Left lobe of liver (tissue), 2 donors: ENCODE data around the gene SGCA. TPM values are rescaled to one million over a fixed set of nuclear protein-coding genes. Genes with fewer than 3 reads are reported as not detected.
A peak's percentile ranks its signal among the peaks of the same experiment; 100 is the strongest.

ENCODE experiments used
- ATAC-seq: fragments of 200-7000 bp; cut with Tn5 transposase; one replicate; pipeline ENCODE4 v1.9.1; 2020; ENCODE audit warnings: mild to moderate bottlenecking, moderate library complexity
- DNase-seq: peaks from one replicate; pipeline ENCODE4 v3.0.0-alpha.2; 2020; ENCODE audit warnings: low spot score
- total RNA-seq: library from RNA; stranded (reverse); gene quantifications from one replicate; pipeline ENCODE4 v1.2.1, GENCODE V29; 2021
- donor health status: DM: no; HTN: no; CAD: no; lungs with moderate emphysema.
- donor health status: DM: no; HTN: yes; CAD: no.

SGCA gene
- total RNA-seq, 1 donor from 2014 or later = 1.0 TPM

DNA sequence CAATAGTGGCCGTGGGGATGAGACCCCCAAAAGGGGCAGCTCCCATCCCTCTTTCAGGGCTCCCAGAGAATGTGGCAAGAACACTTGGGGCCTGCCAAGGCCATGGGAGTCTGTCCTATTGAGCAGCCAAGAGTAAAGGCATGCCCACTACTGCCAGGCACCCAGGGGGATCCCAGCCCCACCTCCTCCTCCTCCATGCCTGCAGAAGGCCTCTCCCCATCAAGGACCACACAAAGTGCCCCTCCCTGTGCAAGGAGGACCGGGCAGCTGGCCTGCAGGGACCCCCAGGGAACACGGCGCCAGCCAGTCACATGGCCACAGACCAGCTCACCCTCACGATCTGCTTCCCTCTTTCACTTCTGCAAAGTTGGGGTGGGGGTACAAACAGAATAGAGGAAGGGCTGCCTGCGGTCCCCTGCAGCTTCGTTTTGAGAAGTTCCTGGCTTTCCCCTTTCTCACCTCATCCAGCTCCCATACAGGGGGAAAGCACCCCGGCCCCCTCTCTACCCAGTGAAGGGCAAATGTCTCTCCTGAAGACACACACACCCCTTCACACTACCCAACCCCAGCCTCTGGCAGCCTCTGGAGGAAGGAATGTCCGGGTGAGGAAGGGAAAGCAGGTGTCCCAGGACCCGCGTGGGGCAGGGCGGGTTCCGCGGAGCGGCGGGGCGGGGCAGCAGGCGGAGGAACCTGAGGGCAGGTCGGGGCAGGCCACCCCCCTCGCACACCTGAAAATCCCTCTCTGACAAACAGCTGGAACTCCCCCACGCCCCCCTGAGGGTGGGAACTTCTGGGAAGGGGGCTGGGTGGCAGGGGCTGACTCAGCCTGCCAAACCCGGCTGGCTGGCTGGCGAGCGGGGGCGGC, 17.3 kb upstream of the SGCA start:
- DNase-seq (peak; percentile 79), ATAC-seq (peak; percentile 13)

DNA sequence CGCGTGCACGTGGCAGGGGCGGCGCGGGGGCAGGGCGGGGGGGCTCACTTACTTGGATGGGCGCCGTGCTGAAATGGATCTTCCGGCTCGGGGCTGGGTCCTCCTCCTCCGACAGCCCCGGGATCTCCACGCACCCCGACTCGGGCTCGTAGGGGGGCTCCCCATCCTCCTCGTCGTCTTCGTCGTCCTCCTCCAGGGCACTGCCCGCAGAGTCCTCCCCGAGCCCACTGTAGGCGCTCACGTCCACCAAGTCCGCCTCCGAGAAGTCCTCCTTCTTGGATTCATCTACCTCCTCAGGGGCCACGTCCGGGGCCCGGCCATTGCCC, 16.8 kb upstream of the SGCA start:
- ATAC-seq = no peak
- DNase-seq = no peak

DNA sequence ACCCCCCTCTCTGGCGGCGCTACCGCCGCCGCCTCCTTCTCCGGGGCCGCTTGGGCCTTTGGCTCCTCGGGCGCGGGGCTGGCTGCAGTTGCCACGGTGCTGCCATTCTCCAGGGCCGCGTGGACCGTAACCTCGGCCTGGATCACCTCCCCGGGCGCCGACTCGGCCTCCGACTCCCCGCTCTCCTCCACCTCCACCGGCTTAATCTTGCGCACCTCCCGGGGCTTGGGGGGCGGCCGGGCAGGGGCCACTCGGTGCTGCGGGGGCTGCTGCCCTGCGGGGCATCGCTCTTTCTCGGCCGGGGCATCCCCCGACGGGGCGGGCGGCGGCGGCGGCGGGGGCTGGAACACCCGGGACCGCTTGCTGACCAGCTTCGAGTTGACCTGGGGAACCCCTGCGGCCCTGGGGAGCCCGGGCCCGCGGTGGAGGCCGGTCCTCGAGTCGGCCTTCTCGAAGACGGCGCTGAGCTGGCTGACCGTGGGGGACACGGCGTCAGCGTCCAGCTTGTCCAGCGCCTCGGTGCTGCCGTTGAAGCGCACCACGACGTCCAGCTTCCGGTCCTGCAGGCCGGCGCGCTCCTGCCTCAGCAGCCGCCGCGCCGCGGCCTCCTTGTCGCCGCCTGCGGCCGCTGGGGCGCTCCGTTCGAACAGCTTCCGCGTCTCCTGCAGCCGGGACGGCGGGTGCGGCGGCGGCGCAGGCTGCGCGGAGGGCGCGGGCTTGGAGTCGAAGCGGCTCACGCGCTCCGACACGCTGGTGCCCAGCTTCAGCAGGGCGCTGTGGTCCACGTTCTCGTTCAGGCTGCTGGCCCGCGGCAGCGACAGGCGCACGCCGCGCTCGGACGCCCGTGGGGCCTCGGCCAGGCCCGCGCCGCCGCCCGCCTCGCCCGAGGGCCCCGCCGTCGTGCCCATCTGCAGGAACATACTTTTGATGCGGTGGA, 16.1 kb upstream of the SGCA start:
- DNase-seq (peak; percentile 73), ATAC-seq (peak; percentile 15)

DNA sequence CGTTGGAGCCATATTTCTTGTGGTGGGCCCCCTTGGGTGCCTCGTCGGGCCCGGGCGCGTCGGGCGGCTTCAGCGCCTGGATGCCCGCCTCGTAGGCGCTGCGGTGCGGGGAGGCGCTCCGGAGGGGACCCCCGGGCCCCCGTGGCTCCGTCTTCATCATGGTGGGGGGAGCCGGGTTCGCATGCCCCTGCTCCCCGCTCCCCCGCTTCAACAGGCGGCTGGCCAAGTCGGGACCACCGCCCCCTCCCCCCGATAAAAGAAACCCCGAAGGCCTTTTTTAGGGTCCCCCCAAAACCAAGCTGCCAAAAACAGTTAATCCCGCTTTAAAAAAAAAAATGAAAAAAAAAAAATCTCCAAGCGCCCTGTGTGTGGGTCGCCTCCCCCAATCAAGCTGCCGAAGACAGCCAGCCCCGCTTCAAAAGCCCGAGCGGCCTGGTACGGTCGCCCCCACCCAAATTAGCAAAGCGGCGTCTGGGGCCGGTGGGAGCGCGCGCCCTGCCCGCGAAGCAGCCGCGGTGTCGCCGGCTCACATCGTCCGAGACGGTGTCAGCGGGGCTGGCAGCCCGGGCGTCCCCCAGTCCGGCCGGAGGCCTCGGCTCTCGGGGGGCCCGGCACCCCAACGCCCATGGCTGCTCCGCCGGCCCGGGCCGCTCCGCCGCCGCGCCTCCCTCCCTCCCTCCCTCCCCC, 15.3 kb upstream of the SGCA start, which contains the start of gene PPP1R9B:
TSS of gene PPP1R9B (minus strand) at position 324 of the 687 bp plus-strand sequence. CDS start at position 160, 164 bp downstream.
- DNase-seq = no peak
- ATAC-seq = no peak

DNA sequence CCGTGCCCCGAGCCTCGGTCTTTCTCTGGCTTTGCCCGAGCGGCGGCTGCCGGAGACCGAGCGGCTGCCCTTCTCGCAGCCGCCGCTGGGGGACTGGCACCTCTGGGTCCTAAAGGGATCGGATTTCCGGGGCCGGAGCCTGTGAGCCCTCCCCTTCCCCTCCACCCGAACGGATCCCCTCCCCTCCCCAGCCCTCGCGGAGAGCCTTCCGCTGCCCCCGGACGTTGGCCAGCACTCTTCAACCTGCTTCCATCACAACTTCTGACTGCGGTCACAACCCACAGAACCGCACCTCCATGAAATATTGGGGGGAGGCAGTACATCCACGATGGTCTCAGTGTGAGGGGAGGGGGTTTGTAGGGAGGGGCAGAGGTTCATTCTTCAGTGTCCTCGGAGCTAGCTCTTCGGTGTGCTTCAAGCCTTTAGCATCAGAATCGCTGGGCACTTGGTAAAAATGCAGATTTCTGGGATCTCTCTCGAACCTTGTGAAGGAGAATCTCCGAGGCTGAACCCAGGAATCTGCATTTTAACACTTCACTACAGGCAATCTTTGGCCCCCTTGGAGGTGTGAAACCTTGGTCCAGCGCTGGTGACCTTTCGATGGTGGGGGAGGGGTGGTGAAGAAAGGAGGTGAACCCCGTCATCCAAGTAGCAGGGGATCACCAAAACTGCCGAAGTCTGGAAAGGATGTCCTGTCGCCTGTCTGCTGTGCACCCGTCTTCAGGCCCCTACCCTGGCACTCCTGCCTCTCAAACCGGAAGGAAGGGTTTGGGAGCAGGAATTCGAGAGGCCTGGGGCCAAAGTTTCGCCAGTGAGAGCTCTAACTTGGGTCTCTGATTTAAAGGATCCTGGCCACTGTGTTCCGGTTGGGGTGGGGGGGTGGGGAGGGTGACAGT, 14.5 kb upstream of the SGCA start:
- DNase-seq = peak; percentile 89
- ATAC-seq = peak; percentile 61

DNA sequence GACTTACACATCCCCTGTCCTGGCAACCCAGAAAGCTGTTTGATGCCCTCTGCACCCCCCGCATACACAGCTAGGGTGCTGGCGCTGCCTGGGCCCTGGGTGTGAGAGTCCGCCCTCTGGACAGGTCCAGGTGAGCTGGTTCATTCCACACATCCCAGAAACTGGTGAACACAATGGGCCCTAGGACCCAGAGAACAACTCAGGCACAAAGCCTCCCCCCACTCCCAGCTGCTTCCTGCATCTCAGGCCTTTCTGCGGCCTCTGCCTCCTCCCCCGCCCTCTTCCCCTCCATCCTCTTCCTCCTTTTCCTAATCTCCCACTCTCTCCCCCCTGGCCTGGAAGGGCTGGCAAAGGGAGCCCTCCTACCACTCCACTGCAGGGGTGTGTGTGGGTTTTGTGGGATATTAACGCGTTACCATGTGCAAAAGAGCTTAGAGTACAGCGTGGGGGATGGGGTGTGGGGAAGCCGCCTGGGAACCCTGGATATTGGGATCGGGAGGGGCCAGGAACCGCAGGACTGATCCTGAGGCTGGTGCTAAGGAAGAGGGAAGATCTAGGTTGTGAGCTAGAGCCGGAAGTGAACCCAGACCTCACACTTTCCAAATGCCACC, 13.8 kb upstream of the SGCA start:
- ATAC-seq = peak; percentile 47
- DNase-seq = peak; percentile 81

DNA sequence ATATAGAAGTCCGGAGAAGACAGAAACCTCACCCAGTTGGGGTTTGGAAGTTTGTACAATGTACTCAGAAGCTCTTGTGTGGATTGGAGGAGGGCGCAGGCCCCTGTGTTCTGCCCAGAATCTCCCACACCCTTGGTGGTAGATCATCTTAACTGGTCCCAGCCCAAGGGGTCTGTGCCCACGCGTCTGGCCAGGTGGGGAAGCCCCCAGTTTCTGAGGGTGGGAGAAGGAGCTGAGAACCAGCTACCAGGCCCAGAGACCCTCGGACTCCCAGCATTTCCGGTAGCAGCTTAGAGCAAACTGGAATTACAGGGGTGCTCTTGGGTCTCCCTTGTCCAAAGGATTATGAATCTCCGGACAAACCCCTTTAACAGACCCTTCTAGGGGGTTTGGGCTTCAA, 13.1 kb upstream of the SGCA start:
- DNase-seq (no peak), ATAC-seq (no peak)

DNA sequence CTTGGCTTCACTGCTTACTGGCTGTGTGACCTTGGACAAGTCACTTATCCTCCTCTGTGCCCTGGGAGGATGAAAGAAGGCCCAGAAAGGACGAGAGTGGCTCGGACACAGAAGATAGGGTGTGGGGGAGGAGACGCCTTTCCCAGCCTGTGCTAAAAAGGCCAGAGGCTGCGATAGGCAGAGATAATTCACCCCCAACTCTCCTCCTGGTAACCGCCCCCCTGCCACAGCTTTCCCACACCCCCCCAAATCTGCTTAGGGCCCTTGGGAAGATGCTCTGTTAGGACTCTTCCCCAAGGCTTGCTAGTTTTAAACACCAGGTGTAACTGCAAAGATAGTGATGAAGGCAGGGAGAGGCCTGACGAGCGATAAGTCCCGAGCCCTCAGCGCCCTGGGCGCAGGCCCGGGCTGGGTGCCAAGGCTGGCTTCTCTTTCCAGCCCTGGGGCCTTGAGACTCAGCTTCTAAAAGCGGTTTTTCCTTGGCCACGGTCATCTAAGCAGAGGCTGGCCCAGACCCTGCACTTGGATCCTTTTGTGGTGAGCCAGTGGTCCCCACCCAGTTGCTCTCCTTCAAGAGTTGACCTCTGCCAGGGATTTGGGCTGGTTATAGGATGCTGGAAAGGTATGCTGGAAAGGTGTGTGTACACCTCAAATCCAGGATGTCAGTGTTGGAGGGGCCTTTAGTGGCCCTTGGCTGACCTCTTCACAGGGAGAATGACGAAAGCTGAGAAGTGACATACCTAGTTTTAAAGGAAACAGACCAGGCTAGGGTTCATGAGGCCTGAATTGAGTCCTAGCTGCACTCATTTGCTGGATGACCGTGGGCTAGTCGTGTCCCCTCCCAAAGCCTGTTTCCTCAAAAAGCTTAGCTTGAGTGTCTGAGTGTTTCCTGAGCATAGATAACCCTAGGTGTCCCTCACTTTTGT, 11.9 kb upstream of the SGCA start:
- DNase-seq (no peak), ATAC-seq (no peak)

DNA sequence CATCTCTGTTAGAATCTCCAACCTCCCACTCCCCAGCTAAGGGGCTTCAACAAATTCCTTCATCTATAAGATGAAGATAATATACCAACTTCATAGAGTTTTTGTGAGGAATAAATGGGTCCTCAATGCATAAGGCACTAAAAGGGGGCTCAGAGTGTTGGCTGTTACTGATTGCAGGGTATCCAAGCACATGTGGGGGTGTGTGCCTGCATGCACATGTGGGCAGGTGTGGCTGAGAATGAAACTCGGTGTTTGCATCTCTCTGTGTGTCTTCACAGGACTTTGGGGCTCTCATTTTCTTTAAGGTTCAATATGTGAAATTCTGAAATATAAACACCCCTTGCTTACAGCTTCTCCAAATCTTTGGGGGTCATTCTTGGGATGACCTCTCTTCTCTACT, 11.2 kb upstream of the SGCA start:
- DNase-seq (no peak), ATAC-seq (no peak)

DNA sequence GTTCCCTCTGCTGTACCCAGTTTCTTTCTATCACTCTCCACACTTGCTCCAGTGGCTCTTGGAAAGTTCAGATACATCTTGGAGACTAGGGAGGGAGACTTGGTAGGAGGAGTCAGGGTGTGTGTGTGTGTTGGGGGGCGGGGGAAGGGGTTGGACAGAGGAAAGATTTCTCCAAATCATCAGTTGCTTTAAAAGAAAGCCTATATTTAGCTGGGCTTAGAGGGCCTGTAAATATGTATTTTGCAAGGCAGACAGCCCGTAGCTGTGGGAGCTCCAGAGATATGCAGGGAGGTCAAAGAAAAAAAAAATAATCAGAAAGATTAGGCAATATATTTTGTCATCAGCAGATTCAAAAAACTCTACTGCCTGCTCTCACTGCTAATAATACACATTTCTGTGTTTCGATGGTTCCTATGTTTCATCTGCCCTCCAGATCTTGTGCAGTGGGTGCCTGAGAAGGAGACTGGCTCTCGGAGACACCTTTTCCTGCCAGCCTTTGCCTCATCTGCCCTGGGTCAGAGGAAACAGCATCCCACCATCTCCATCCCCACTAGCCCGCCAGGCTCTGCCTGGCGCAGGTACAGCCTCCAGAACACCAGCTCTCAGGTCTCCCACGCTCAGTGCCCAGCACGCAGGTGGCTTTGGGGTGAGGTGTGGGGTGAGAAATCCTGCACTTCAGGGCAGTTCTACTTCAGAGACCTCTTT, 10.5 kb upstream of the SGCA start:
- ATAC-seq (no peak), DNase-seq (no peak)

DNA sequence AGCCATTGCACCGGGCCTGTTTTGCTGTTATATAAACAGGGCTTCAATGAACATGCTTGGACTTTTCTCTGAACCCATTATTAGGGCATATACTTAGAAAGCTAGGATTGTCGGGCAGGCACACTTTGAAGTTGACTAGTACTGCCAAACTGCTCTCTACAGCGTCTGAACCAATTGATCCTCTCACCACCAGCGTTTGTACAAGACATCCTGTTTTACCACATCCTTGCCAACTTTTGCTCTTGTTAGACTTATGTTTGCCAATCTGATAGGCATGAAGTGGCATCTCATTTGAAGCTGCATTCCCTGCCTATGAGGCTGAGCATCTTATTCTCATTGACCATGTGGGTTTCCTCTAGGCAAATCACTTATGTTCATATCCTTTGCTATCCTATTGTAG, 7.9 kb upstream of the SGCA start:
- ATAC-seq (no peak), DNase-seq (no peak)

DNA sequence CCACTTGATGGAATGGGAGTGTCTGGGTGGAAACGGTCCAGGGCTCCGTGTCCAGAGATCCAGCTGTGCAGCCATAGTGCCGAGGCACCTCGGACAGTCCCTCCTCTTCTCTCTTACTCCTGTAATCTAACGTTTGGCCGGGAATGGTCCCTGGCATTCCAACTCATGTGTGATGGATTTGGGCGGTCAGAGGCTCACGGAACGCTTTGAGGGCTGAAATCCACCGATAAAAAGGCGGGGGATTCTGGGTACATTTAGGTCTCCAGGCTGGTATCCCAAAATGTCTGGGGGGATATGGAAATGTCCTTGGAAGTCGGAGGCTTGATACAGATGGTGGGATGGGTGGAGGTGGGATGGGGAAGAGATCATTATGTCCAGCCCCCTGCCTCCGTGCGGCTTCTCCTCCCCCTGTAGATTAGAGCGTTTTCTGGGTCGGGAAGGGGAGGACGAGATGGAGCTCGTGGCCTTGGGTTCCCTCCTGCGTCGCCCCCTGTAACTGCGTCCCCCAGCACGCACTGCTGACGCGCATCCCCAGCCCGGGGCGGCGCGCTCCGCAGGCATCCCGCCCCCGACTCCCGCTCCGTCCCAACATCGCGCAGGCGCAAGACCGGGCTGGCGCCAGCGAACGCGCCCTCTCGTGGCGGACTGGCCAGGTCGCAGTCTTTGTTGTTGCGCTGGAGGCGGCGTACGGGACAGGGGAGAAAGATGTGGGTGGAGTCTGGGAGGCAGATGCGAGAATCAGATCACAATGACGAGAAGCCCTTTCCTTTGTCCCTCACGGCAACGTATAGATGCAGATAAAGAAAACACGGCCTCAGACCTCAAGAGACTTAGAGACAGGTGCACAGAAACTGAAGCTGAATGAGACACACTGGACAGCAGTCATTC, 4.5 kb upstream of the SGCA start:
- ATAC-seq (peak; percentile 99), DNase-seq (peak; percentile 91)

DNA sequence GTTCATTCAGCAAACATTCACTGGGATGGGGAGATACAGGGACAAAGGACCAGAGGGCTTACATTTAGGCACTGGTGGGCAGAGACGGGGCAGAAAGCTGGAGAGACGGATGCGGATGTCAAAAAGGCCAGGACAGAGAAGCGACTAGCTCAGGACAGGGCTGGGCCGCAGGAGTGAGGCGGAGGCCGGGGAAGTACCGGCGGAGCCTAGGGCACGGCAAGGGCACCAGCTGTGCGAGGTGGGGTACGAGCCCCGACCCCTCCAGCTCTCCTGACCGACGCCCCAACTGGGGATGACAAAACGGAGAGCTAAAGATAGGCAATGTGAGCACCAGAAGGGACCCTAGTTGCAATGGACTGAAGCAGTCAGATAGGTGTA, 3.9 kb upstream of the SGCA start:
- DNase-seq = no peak
- ATAC-seq = no peak

DNA sequence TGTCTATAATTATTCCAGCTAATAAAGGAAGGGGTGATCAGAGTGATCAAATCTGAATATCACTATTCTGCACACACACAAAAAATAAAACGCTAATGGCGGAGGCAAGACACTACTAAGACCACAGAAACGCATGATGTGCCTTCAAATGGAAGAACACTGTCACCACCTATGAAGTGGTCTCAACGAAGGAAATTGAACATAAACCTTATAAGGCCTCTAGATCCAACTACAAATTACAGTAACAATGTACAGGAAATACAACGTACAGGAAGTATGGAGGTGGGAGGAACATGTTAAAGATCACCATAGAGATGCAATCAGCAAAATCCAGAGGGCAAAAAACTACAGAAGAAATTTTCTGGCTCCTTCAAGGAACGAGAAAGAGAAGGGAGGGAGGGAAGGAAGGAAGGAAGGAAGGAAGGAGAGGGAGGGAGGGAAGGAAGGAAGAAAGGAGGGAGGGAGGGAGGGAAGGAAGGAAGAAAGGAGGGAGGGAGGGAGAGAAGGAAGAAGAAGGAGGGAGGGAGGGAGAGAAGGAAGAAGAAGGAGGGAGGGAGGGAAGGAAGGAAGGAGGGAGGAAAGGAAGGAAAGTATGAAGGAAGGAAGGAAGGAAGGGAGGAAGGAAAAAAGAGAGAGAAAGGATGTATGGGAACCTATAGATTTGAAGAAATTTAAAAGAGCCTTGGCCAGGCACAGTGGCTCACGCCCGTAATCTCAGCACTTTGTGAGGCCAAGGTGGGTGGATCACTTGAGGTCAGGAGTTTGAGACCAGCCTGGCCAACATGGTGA, 3.1 kb upstream of the SGCA start:
- DNase-seq (no peak), ATAC-seq (no peak)

DNA sequence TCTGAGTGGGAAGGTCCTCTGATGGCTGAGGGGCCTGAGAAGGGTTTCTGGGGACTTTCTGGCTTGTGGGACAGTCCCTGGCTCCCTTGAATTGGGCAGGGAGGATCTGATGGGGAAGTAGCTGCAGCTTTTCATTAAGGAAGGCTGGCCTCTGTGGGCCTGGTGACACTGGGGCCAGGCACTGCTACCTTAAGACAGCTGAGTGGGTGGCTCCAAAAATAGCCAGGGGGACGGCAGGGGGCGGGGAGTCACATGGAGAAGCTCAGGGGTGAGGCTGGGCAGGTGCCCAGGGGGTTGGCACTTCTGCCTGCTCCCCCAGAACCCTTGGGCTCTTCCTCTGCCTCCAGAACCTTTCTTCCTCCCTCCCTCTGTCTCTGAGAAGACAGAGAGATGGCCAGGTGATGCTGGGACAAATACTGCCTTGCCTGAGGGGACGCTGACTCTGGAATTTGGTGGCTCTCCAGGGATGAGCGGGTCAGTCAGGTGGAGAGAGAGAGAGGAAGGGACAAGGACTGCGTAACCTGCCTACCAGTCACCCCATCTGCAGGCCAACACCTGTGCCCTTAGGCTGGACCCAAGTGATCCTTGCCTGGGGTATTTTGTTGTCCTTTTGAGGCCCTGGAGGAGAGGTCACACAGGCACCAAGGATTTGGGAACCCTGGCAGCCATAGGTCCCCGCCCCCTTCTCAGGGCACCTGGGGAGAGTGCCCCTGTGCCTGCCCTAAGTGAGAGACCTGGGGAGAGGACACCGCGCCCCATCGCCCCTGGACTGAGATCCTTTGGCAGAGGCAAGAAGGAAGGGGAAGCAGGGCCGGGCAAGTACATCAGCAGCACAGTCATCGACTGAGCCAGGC, 1.7 kb upstream of the SGCA start:
- ATAC-seq (no peak), DNase-seq (no peak)

DNA sequence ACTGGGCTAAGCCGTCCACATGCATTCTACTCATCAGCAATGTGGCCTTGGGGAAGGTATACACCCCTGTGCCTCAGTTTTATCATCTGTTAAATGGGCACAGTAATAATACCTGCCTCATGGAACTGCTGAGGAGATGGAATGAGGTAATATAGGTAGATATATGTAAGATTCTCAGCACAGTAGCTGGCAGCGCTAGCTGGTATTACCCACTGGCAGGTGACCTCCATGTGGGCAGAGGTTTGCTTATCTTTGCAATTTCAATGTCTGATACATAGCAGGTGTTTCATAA, 1.2 kb upstream of the SGCA start:
- ATAC-seq = no peak
- DNase-seq = no peak
